Left lung (tissue), 10 donors: ENCODE results near the gene INPP5A. TPM values are rescaled to one million over a fixed set of nuclear protein-coding genes. Genes with fewer than 3 reads are reported as not detected.

ENCODE experiments used
- ATAC-seq: fragments of 200-7000 bp; cut with Tn5 transposase; one replicate; pipeline ENCODE4 v1.9.1; 2020; ENCODE audit warnings: moderate library complexity
- DNase-seq, 4 donors: peaks; one replicate each; pipeline ENCODE4 v3.0.0-alpha.2; 2013 to 2020
- H3K27ac ChIP-seq, 2 donors: fragments of 200-600 bp; sonication (generic) in 1 of 2; one replicate each; pipeline versions ENCODE4 v1.5.0 to v1.8.0; 2020 to 2021
- H3K27me3 ChIP-seq, 2 donors: fragments of 200-600 bp; sonication (generic) in 1 of 2; one replicate each; pipeline versions ENCODE4 v1.5.0 to v1.8.0; 2020 to 2021
- H3K36me3 ChIP-seq, 2 donors: fragments of 200-600 bp; sonication (generic) in 1 of 2; one replicate each; pipeline versions ENCODE4 v1.5.0 to v1.8.0; 2020 to 2021
- H3K4me1 ChIP-seq, 2 donors: fragments of 200-600 bp; one replicate each; pipeline ENCODE4 v1.8.0; 2021
- H3K4me3 ChIP-seq, 2 donors: fragments of 200-600 bp; sonication (generic) in 1 of 2; one replicate each; pipeline versions ENCODE4 v1.5.0 to v1.8.0; 2020 to 2021; ENCODE audit warnings: mild to moderate bottlenecking in 1 of 2
- H3K9me3 ChIP-seq, 2 donors: fragments of 200-600 bp; sonication (generic) in 1 of 2; one replicate each; pipeline versions ENCODE4 v1.5.0 to v1.8.0; 2020 to 2021
- intact Hi-C, 2 donors: fragments of 100-400 bp; cut with DNase I; formaldehyde crosslinking; loops; one replicate each; pipeline versions ENCODE4 v1.11.2 to v1.14.2; 2022
- polyA plus RNA-seq, 6 donors: library from polyadenylated mRNA; unstranded; fragments of 120-200 nt; gene quantifications; one replicate each; pipeline ENCODE4 v1.2.1, GENCODE V29; 2013; ENCODE audit not compliant: insufficient read length in 6 of 6
- total RNA-seq, 2 donors: library from RNA; stranded (reverse); fragmentation: NEBNext Ultra II Directional; extraction: Animal tissue kit (Norgen Biotek cat#: 25700); gene quantifications; one replicate each; pipeline ENCODE4 v1.2.1, GENCODE V29; 2021
- TF ChIP-seq, protein P1 (sequence below), 2 donors: fragments of 200-600 bp; sonication (generic) in 1 of 2; IDR thresholded peaks; one replicate each; pipeline versions ENCODE4 v1.5.0 to v1.8.0; 2021; ENCODE audit warnings: antibody characterized with exemption in 2 of 2
- donor health status: DM: no; HTN: yes; CAD: no.
- donor health status: DM: no; HTN: no; CAD: no.

The INPP5A gene
- total and polyA plus RNA-seq, 8 donors: 32.0 to 44.0 (median 36.8) TPM

DNA sequence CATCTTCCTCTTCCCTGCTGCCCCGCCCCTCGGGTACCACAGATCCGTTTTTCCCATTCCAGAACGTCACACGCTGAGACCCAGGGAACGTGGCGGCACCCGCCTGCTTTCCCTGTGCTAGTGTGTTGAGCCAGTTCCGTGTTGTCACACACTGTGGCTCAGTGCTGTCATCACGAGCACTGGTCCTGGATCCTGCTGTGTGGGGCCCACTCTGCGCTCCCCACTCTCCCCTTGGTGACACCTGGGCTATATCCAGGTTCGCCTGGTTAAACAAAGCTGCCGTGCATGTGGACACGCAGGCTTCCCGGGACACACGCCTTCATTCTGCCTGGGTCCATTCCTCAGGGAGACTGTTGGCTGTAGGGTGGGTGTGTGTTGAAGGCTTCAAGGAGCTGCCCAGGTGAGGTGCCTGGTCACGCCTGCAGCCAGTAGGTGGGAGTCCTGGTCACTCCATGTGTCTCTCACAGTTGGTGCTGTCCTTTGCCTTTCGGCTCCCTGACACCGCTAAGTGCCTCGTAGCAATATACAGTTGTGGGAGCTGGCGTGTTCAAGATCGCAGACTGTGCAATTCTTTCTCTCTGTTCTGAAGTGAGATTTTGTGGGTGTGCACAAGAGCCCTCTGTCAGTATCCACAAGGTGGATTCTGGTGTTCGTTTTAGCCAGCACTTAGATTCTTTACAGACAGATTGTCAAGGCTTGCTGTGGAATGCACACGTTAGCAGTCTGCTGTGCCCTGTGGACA is 88.6 kb downstream of the INPP5A start:
- ATAC-seq: no peak
- H3K36me3 ChIP-seq: no peaks in the 10 kb centered on the region
- TF ChIP-seq, protein P1, sequence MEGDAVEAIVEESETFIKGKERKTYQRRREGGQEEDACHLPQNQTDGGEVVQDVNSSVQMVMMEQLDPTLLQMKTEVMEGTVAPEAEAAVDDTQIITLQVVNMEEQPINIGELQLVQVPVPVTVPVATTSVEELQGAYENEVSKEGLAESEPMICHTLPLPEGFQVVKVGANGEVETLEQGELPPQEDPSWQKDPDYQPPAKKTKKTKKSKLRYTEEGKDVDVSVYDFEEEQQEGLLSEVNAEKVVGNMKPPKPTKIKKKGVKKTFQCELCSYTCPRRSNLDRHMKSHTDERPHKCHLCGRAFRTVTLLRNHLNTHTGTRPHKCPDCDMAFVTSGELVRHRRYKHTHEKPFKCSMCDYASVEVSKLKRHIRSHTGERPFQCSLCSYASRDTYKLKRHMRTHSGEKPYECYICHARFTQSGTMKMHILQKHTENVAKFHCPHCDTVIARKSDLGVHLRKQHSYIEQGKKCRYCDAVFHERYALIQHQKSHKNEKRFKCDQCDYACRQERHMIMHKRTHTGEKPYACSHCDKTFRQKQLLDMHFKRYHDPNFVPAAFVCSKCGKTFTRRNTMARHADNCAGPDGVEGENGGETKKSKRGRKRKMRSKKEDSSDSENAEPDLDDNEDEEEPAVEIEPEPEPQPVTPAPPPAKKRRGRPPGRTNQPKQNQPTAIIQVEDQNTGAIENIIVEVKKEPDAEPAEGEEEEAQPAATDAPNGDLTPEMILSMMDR (IDR thresholded peaks at IDR 0.05): no peak
- no peak overlapping the region for H3K27ac ChIP-seq
- H3K9me3 ChIP-seq: peaks cover 0 to 4% of the 10 kb centered on the region in 2 donors
- H3K4me1 ChIP-seq: peaks cover 22 to 36% of the 10 kb centered on the region in 2 donors
- H3K4me3 ChIP-seq: no peak overlapping the region
- intact Hi-C loops: no loop called here
- no peaks in the 10 kb centered on the region for H3K27me3 ChIP-seq
- peak in 1 of 4 donors; percentile 40 for DNase-seq

DNA sequence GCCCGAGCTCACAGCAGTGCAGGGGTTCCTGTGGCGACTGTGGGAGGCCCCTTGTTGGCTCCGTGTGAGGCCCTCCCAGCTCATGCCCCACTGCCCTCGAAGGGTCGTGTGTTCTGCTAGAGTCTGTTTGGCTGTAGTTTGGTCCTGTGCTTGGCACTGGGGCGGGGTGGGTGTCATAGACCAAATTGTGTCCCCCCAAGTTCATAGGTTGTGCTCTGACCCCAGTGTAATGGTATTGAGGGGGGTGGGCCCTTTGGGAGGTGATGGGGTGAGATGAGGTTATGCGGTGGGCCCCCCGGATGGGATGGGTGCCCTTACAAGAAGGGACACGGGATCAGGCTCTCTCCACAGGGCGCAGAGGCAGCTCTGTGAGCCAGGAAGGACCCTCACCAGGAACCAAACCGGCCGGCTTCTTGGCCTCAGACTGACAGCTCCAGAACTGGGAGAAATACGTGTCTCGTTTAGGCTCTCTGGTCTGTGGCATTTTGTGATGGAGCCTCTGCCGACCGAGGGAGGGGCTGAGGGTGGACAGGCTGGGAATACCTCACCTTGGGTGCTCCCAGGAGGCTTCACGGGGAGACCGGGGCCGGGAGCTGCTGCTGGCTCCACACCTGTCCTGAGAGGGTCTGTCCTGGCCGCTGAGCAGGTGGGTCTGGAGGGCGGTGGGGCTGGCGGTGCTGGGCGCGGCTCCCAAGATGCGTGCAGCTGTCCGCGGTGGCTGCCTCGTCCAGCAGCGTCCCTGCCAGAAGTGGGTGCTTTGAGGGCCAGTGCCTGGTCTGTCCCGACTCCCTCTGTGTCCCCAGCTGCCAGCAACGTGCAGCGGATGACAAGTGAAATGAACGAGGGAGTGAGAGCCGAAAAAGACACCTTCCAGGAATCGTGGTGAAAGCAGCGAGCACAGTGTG is 89.4 kb downstream of the INPP5A start:
- H3K27me3 ChIP-seq: no peaks in the 10 kb centered on the region
- peaks cover 30 to 44% of the 10 kb centered on the region in 2 donors for H3K4me1 ChIP-seq
- ATAC-seq: no peak
- no peaks in the 10 kb centered on the region for H3K9me3 ChIP-seq
- TF ChIP-seq, protein P1 (IDR thresholded peaks at IDR 0.05): no peak
- DNase-seq: peak in 2 of 4 donors; percentile 30 to 75
- no peak overlapping the region for H3K4me3 ChIP-seq
- intact Hi-C loops: no loop called here
- no peak overlapping the region for H3K27ac ChIP-seq
- H3K36me3 ChIP-seq: no peaks in the 10 kb centered on the region

DNA sequence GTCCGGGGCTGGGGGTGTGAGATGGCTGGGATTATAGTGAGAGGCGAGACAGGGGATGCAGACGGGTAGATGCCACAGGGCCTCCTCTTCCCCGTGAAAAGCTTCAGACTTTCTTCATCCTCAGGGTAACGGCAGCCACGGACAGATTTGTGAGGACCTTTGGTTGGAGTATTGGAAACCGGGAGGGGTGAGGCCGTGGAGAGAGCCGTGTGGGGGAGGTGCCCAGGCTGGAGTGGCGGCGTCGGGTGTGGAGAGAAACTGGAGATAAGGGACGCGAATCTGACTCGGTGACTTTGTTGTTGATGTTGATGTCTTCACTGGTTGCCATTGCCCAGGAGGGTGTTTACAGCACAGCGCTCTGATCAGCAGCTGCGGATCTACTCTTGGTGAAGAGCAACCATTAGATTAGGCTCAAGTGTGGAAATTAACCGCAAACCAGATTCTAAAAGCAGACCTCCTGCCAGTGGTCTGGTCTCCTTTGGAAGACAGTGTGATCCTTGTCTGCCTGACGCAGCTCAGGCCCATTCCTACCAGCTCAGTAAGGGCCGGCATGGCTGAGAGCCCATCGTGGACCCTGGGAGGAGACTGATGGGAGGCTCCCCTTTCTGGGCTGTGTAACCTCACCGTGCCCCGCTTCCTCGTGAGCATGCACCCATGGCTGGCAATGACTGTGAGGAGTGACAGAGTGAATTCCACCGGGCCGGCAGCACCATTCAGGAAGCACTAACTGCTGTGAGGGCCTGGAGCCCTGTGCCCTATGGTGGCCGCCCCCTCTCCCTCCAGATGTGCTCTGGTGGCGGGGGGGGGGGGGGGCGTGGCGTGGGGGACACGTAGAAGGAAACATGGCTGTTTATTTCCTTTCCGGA is 90.3 kb downstream of the INPP5A start:
- ATAC-seq (peak; percentile 46), DNase-seq (peak; percentile 35 to 69 (median 48))
- no peak overlapping the region for H3K4me3 ChIP-seq
- TF ChIP-seq, protein P1 (IDR thresholded peaks at IDR 0.05): no peak
- peak overlapping the region; percentile 33 to 45 for H3K27ac ChIP-seq
- no peaks in the 10 kb centered on the region for H3K27me3 ChIP-seq
- H3K4me1 ChIP-seq: peaks cover 33 to 51% of the 10 kb centered on the region in 2 donors
- H3K9me3 ChIP-seq: no peaks in the 10 kb centered on the region
- H3K36me3 ChIP-seq: no peaks in the 10 kb centered on the region
- intact Hi-C loops: no loop called here

DNA sequence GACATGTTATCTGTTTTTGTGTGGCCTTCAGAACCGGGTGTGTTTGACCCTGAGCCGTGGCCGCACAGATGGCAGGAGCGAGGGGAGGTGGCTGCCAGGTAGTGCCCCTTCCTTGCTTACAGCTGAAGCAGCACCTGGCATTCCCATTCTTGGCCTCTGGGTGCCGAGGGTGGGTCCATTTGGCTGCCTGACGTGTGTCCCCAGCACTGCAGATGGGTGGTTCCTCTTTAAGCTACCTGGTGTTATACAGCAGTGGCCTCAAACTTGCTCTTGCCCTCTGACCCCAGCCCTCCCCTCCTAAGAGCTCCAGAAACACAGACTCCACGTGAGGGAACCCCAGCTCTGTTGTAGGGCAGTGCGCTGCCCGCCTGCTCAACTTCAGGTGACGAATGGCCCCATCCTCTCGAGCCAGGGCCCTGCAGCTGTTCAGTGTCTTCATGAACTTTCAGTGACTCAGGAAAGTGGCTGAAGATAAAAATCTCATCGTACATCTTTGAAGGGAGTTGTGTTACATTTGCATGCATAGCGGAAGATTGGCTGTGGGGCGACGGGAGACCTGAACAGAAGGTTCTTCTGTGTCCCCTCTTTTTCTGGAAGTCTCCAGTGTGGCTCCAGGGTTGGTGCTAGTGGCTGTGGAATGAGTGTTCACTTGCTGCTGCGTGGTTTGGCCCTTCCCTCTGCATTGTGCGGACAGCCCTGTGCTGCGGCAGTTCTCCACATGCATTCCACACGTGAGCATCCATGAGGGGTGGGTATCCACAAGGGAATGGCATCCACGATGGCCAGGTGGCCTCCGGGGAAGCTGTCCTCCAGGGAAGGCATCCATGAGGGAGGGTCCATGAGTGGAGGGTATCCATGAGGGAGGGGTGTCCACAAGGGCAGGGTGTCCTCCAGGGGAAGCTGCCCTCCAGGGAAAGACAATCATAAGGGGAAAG is 91.6 kb downstream of the INPP5A start:
- Histone ChIP-seq H3K9me3 (no peaks in the 10 kb centered on the region), H3K36me3 (no peaks in the 10 kb centered on the region), H3K27me3 (no peaks in the 10 kb centered on the region), H3K4me1 (peaks cover 33 to 62% of the 10 kb centered on the region in 2 donors), H3K4me3 (no peak overlapping the region), H3K27ac (peak overlapping the region in 1 of 2 donors; percentile 45)
- TF ChIP-seq, protein P1 (IDR thresholded peaks at IDR 0.05): no peak
- no peak for ATAC-seq
- intact Hi-C loops: no loop called here
- peak in 2 of 4 donors; percentile 29 to 49 for DNase-seq
